SK-N-SH (cell line): Measurements from ENCODE around the gene BDKRB1. TPM values are rescaled to one million over a fixed set of nuclear protein-coding genes. Genes with fewer than 3 reads are reported as not detected.

Experiments used
- CTCF ChIA-PET: fragments of 300-600, 350-600 bp; formaldehyde crosslinking; extraction: SDS; loops from one replicate; lab custom pipeline; 2021; lab: Yijun Ruan, JAX
- POLR2A ChIA-PET: fragments of 350-600 bp; sonication (Branson Sonifier 250); formaldehyde crosslinking; extraction: SDS; loops from one replicate; lab custom pipeline; 2020; ENCODE audit warnings: antibody characterized with exemption, inconsistent platforms; lab: Yijun Ruan, JAX
- DNase-seq: peaks from one replicate; pipeline ENCODE4 v3.0.0; 2012
- H2AFZ ChIP-seq: fragments of 200-600 bp; sonication (generic); 2 replicates; pipeline ENCODE4 v1.8.1; 2016; ENCODE audit warnings: antibody characterized with exemption, mild to moderate bottlenecking, low read depth
- H3F3A ChIP-seq: fragments of 200-600 bp; sonication (generic); replicated peaks from 2 replicates; pipeline ENCODE3; 2016; ENCODE audit warnings: antibody characterized with exemption, mild to moderate bottlenecking; ENCODE audit not compliant: insufficient read depth
- H3K27ac ChIP-seq, 2 experiments: fragments of 200-500 bp in 1 of 2; fragments of 200-600 bp in 1 of 2; sonication (Bioruptor generic) in 1 of 2; sonication (generic), shearing (Covaris generic) in 1 of 2; 2 replicates each; pipeline versions ENCODE4 v1.5.1 to v1.6.1; 2014 to 2016; ENCODE audit warnings: low read depth in 2 of 2, inconsistent platforms in 1 of 2, low read length in 1 of 2, mild to moderate bottlenecking in 1 of 2, mixed read lengths in 1 of 2
- H3K27me3 ChIP-seq: fragments of 200-600 bp; sonication (generic), shearing (Covaris generic); 2 replicates; pipeline ENCODE4 v1.6.1; 2016; ENCODE audit warnings: mixed run types; ENCODE audit not compliant: insufficient read depth
- H3K36me3 ChIP-seq, 2 experiments: fragments of 200-500 bp in 1 of 2; fragments of 200-600 bp in 1 of 2; sonication (Bioruptor generic) in 1 of 2; sonication (generic) in 1 of 2; replicated peaks in 1 of 2; 2 replicates each; pipeline versions ENCODE3 to v1.5.1; 2014 to 2016; ENCODE audit warnings: low read length in 1 of 2, mild to moderate bottlenecking in 1 of 2; ENCODE audit not compliant: insufficient read depth in 2 of 2, control insufficient read depth in 1 of 2
- H3K4me1 ChIP-seq, 2 experiments: fragments of 200-500 bp in 1 of 2; fragments of 200-600 bp in 1 of 2; sonication (Bioruptor generic) in 1 of 2; sonication (generic), shearing (Covaris generic) in 1 of 2; 2 replicates each; pipeline versions ENCODE4 v1.5.1 to v1.6.1; 2014 to 2016; ENCODE audit warnings: low read depth in 1 of 2, low read length in 1 of 2, mixed run types in 1 of 2; ENCODE audit not compliant: insufficient read depth in 2 of 2, control insufficient read depth in 1 of 2
- H3K4me2 ChIP-seq: fragments of 200-600 bp; sonication (generic), shearing (Covaris generic); 2 replicates; pipeline ENCODE4 v1.6.1; 2017; ENCODE audit warnings: mixed run types
- H3K4me3 ChIP-seq, 2 experiments: fragments of 200-500 bp in 1 of 2; fragments of 200-600 bp in 1 of 2; sonication (Bioruptor generic) in 1 of 2; sonication (generic), shearing (Covaris generic) in 1 of 2; 2 replicates each; pipeline versions ENCODE4 v1.5.1 to v1.8.1; 2014 to 2016; ENCODE audit warnings: low read depth in 2 of 2, inconsistent platforms in 1 of 2, low read length in 1 of 2, mild to moderate bottlenecking in 1 of 2, mixed read lengths in 1 of 2, moderate library complexity in 1 of 2
- H3K79me2 ChIP-seq: fragments of 200-600 bp; sonication (generic); 2 replicates; pipeline ENCODE4 v1.8.1; 2017; ENCODE audit warnings: mild to moderate bottlenecking; ENCODE audit not compliant: insufficient read depth
- H3K9ac ChIP-seq: fragments of 200-600 bp; sonication (generic); 2 replicates; pipeline ENCODE4 v1.6.1; 2017; ENCODE audit warnings: mixed run types
- H3K9me2 ChIP-seq: fragments of 200-600 bp; sonication (generic); 2 replicates; pipeline ENCODE4 v1.6.1; 2017; ENCODE audit warnings: mixed run types
- H3K9me3 ChIP-seq: fragments of 200-600 bp; sonication (generic); 2 replicates; pipeline ENCODE4 v1.6.1; 2017; ENCODE audit warnings: mixed run types, mild to moderate bottlenecking, moderate library complexity
- H4K20me1 ChIP-seq: fragments of 200-600 bp; sonication (generic); 2 replicates; pipeline ENCODE4 v1.6.1; 2017; ENCODE audit warnings: mild to moderate bottlenecking, mixed run types; ENCODE audit not compliant: insufficient read depth
- FOSL2 ChIP-seq: IDR thresholded peaks from 2 replicates; pipeline ENCODE4 v1.4.0; 2012; ENCODE audit warnings: low read depth, mild to moderate bottlenecking, moderate library complexity, borderline replicate concordance
- FOXM1 ChIP-seq: IDR thresholded peaks from 2 replicates; pipeline ENCODE4 v1.4.0; 2012; ENCODE audit warnings: low read depth, mild to moderate bottlenecking
- GATA2 ChIP-seq: sonication (generic); formaldehyde crosslinking; IDR thresholded peaks from 2 replicates; pipeline ENCODE4 v1.5.0; 2020; ENCODE audit warnings: mild to moderate bottlenecking, missing genetic modification reagents
- MAX ChIP-seq: IDR thresholded peaks from 2 replicates; pipeline ENCODE4 v1.4.0; 2012; ENCODE audit warnings: low read depth
- MEF2A ChIP-seq: IDR thresholded peaks from 2 replicates; pipeline ENCODE4 v1.4.0; 2012; ENCODE audit warnings: low read depth, borderline replicate concordance
- PBX3 ChIP-seq: IDR thresholded peaks from 2 replicates; pipeline ENCODE4; 2012
- RAD21 ChIP-seq: IDR thresholded peaks from 2 replicates; pipeline ENCODE4 v1.6.1; 2012; ENCODE audit warnings: mild to moderate bottlenecking, low read length
- RCOR1 ChIP-seq: fragments of 150-350 bp; IDR thresholded peaks from 2 replicates; pipeline ENCODE4 v1.6.1; 2017; ENCODE audit warnings: antibody characterized with exemption, low read length
- RXRA ChIP-seq: IDR thresholded peaks from 2 replicates; pipeline ENCODE4 v1.4.0; 2012; ENCODE audit warnings: low read depth, mild to moderate bottlenecking, borderline replicate concordance
- TCF12 ChIP-seq: IDR thresholded peaks from 2 replicates; pipeline ENCODE4 v1.4.0; 2012
- WGBS: methylation state at CpG from one replicate; pipeline ENCODE4 v1.1.6; 2017; ENCODE audit warnings: low lambda C conversion rate; 5-methylcytosine and 5-hydroxymethylcytosine counted together
- polyA plus RNA-seq, 3 experiments: library from polyadenylated mRNA; depleted of rRNA; stranded (reverse); fragments of >200 nt; gene quantifications; 2 replicates each; pipeline ENCODE4 v1.2.3, GENCODE V29; 2012
- TF ChIP-seq, protein P1 (sequence below): IDR thresholded peaks from 2 replicates; pipeline ENCODE4 v1.4.0; 2012; ENCODE audit warnings: low read depth, borderline replicate concordance
- TF ChIP-seq, protein P2 (sequence below): fragments of 200-600 bp; sonication (generic); IDR thresholded peaks from 2 replicates; pipeline ENCODE4 v1.6.1; 2017; ENCODE audit warnings: antibody characterized with exemption, mild to moderate bottlenecking, moderate library complexity

The BDKRB1 gene
- polyA plus RNA-seq, 1 of the 3 experiments (the other 2 are of a cell fraction): 14.4 TPM

DNA sequence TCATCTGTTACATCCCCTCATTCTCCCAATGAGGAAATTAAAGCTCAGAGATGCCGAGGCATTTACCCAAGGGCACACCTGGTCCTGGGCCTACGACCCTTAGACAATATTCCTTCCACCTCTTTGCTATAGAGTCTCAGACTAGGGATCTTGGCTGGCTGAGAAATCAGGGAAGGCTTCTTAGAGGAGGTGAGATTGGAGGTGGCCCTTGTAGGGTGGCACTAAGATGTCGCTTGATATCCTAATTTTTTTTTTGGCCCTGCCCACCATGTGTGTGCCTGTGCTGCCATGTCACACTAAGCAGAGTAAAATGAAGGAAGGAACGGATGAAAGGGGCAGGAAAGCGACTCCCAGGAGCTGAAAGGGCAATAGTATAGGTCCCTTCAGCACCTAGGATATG is 30.8 kb upstream of the BDKRB1 start:
- no peak for DNase-seq
- WGBS: 89% methylated on average over 5 of the region's 5 CpGs
- H3K36me3 ChIP-seq: no peaks in the 10 kb centered on the region
- no peaks in the 10 kb centered on the region for H3K79me2 ChIP-seq
- H4K20me1 ChIP-seq: no peaks in the 10 kb centered on the region
- TF ChIP-seq PBX3: no peak
- no peak for TF ChIP-seq MEF2A
- TF ChIP-seq MAX: no peak
- TF ChIP-seq FOSL2: no peak
- no peak for TF ChIP-seq TCF12
- TF ChIP-seq, protein P1, sequence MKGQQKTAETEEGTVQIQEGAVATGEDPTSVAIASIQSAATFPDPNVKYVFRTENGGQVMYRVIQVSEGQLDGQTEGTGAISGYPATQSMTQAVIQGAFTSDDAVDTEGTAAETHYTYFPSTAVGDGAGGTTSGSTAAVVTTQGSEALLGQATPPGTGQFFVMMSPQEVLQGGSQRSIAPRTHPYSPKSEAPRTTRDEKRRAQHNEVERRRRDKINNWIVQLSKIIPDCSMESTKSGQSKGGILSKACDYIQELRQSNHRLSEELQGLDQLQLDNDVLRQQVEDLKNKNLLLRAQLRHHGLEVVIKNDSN: no peak
- TF ChIP-seq GATA2 (CRISPR knock-in tag): no peak
- TF ChIP-seq FOXM1: no peak
- no peak for TF ChIP-seq RAD21
- TF ChIP-seq RXRA: no peak
- H3K9ac ChIP-seq: no peak overlapping the region
- no peaks in the 10 kb centered on the region for H3K9me2 ChIP-seq
- H3K4me2 ChIP-seq: no peak overlapping the region
- H3K4me3 ChIP-seq: no peak overlapping the region
- H2AFZ ChIP-seq: no peak overlapping the region
- ChIA-PET POLR2A (no interaction called here), CTCF (interaction anchor here (1.0 to 2.9 kb wide), 5 partner anchors 9 to 126 kb away, joined by 3 to 13 read pairs (median 3); no protein-coding TSS in a partner anchor)
- no peaks in the 10 kb centered on the region for H3F3A ChIP-seq
- no peaks in the 10 kb centered on the region for H3K9me3 ChIP-seq
- H3K27me3 ChIP-seq: no peaks in the 10 kb centered on the region
- H3K27ac ChIP-seq: no peak overlapping the region
- no peaks in the 10 kb centered on the region for H3K4me1 ChIP-seq

DNA sequence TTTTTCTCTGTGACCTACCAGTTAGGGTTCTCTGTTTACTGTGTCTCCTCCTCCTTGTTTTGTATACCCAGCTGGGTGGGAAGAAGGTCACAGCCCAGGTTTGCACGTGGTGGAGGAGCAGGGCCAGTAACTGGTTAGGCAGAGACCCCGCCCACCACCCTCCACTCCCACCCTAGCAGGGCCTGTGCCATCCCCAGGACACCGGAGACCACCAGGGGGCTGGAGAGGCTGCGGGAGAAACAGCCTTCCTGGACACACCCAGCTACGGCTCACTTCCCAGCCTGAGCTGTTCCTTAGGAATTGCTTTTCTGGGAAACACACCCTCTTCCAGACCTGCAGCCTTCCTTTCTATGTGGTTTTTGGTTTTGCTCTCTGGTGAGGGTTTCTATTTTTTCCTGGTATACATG is 30.3 kb upstream of the BDKRB1 start:
- no peaks in the 10 kb centered on the region for H3F3A ChIP-seq
- H3K4me1 ChIP-seq: no peaks in the 10 kb centered on the region
- no peak overlapping the region for H2AFZ ChIP-seq
- no peak overlapping the region for H3K4me3 ChIP-seq
- no peaks in the 10 kb centered on the region for H3K9me2 ChIP-seq
- 78% methylated on average over 5 of the region's 5 CpGs for WGBS
- peak; percentile 60 for DNase-seq
- H3K79me2 ChIP-seq: no peaks in the 10 kb centered on the region
- TF ChIP-seq FOSL2 (no peak), TCF12 (no peak), RCOR1 (no peak), RAD21 (peak; percentile 13; the same call in 1 of the 2 replicates)
- TF ChIP-seq, protein P2, sequence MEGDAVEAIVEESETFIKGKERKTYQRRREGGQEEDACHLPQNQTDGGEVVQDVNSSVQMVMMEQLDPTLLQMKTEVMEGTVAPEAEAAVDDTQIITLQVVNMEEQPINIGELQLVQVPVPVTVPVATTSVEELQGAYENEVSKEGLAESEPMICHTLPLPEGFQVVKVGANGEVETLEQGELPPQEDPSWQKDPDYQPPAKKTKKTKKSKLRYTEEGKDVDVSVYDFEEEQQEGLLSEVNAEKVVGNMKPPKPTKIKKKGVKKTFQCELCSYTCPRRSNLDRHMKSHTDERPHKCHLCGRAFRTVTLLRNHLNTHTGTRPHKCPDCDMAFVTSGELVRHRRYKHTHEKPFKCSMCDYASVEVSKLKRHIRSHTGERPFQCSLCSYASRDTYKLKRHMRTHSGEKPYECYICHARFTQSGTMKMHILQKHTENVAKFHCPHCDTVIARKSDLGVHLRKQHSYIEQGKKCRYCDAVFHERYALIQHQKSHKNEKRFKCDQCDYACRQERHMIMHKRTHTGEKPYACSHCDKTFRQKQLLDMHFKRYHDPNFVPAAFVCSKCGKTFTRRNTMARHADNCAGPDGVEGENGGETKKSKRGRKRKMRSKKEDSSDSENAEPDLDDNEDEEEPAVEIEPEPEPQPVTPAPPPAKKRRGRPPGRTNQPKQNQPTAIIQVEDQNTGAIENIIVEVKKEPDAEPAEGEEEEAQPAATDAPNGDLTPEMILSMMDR: peak; percentile 36
- TF ChIP-seq, all 33 proteins: peak for 2
- Histone ChIP-seq H3K27me3 (no peaks in the 10 kb centered on the region), H3K27ac (no peak overlapping the region), H3K4me2 (no peak overlapping the region), H3K9me3 (no peaks in the 10 kb centered on the region), H3K9ac (no peak overlapping the region), H3K36me3 (no peaks in the 10 kb centered on the region), H4K20me1 (no peaks in the 10 kb centered on the region)
- POLR2A ChIA-PET: no interaction called here
- CTCF ChIA-PET: interaction anchor here (1.2 to 2.9 kb wide), 3 partner anchors 10 to 50 kb away, joined by 3 to 13 read pairs (median 6); no protein-coding TSS in a partner anchor
